CD14-positive monocyte (primary cell): Measurements from ENCODE around the gene TUBB4B. TPM values are rescaled to one million over a fixed set of nuclear protein-coding genes. Genes with fewer than 3 reads are reported as not detected.

Experiments used
- DNase-seq, 3 donors: peaks; one replicate each; pipeline ENCODE4 v3.0.0-alpha.2; 2011 to 2022
- H2AFZ ChIP-seq: 2 replicates; pipeline ENCODE4 v1.6.0; 2012; ENCODE audit warnings: mild to moderate bottlenecking, low read depth, low read length, inconsistent platforms; ENCODE audit not compliant: insufficient read depth, poor library complexity, severe bottlenecking
- H3K27ac ChIP-seq, 2 donors: 1 replicate in 1 of 2; 2 replicates in 1 of 2; pipeline ENCODE4 v1.5.1; 2012 to 2013; ENCODE audit warnings: low read length in 2 of 2, control low read depth in 1 of 2, inconsistent platforms in 1 of 2, low read depth in 1 of 2, mild to moderate bottlenecking in 1 of 2
- H3K27me3 ChIP-seq, 2 donors: one replicate each; pipeline versions ENCODE4 v1.6.0 to v1.6.1; 2011 to 2013; ENCODE audit warnings: low read length in 2 of 2; ENCODE audit not compliant: control insufficient read depth in 2 of 2, insufficient read depth in 2 of 2
- H3K36me3 ChIP-seq, 2 donors: replicated peaks in 1 of 2; 1 replicate in 1 of 2; 2 replicates in 1 of 2; pipeline versions ENCODE4 v1.5.1 to v1.6.1; 2012 to 2013; ENCODE audit warnings: low read length in 2 of 2, control low read depth in 1 of 2, inconsistent platforms in 1 of 2, mild to moderate bottlenecking in 1 of 2; ENCODE audit not compliant: insufficient read depth in 2 of 2, control insufficient read depth in 1 of 2
- H3K4me1 ChIP-seq, 2 donors: 1 replicate in 1 of 2; 2 replicates in 1 of 2; pipeline versions ENCODE4 v1.5.1 to v1.6.1; 2012 to 2013; ENCODE audit warnings: low read length in 2 of 2, control low read depth in 1 of 2, inconsistent platforms in 1 of 2, mild to moderate bottlenecking in 1 of 2, moderate library complexity in 1 of 2; ENCODE audit not compliant: insufficient read depth in 2 of 2, control insufficient read depth in 1 of 2
- H3K4me2 ChIP-seq: replicated peaks from 2 replicates; pipeline ENCODE3; 2012; ENCODE audit warnings: low read length, moderate library complexity, mild to moderate bottlenecking; ENCODE audit not compliant: poor library complexity, severe bottlenecking; ENCODE audit errors: extremely low read depth
- H3K4me3 ChIP-seq, 3 experiments: fragments of 200-600 bp in 1 of 3; sonication (generic) in 1 of 3; replicated peaks in 1 of 3; 1 replicate in 2 of 3; 2 replicates in 1 of 3; pipeline ENCODE4 v1.5.1; 2011 to 2013; ENCODE audit warnings: low read length in 3 of 3, mild to moderate bottlenecking in 3 of 3, control low read depth in 2 of 3, low read depth in 2 of 3, inconsistent platforms in 1 of 3, moderate library complexity in 1 of 3
- H3K79me2 ChIP-seq: 2 replicates; pipeline ENCODE4 v1.6.0; 2012; ENCODE audit warnings: mild to moderate bottlenecking, control low read depth, inconsistent platforms, low read length, moderate library complexity; ENCODE audit not compliant: insufficient read depth
- H3K9ac ChIP-seq: 2 replicates; pipeline ENCODE4 v1.6.0; 2017; ENCODE audit warnings: low read length, mild to moderate bottlenecking; ENCODE audit not compliant: insufficient read depth, poor library complexity, severe bottlenecking
- H3K9me3 ChIP-seq, 2 donors: replicated peaks in 1 of 2; 1 replicate in 1 of 2; 2 replicates in 1 of 2; pipeline versions ENCODE4 v1.5.1 to v1.6.1; 2012 to 2013; ENCODE audit warnings: low read length in 2 of 2, control low read depth in 1 of 2; ENCODE audit not compliant: control insufficient read depth in 1 of 2, insufficient read depth in 1 of 2
- H4K20me1 ChIP-seq: 2 replicates; pipeline ENCODE4 v1.6.0; 2012; ENCODE audit warnings: mild to moderate bottlenecking, low read length, control low read depth, moderate library complexity; ENCODE audit not compliant: insufficient read depth
- H3K27ac Mint-ChIP-seq, 7 donors: one replicate each; pipeline ENCODE4 v1.8.0; 2020; ENCODE audit warnings: mild to moderate bottlenecking in 7 of 7, mixed read lengths in 7 of 7, moderate library complexity in 6 of 7, inconsistent platforms in 2 of 7
- H3K27me3 Mint-ChIP-seq, 3 donors: one replicate each; pipeline ENCODE4 v1.8.0; 2021 to 2022; ENCODE audit warnings: low read depth in 3 of 3, mild to moderate bottlenecking in 3 of 3, mixed read lengths in 3 of 3, moderate library complexity in 3 of 3, inconsistent platforms in 1 of 3
- H3K36me3 Mint-ChIP-seq, 2 donors: one replicate each; pipeline ENCODE4 v1.8.0; 2020; ENCODE audit warnings: mixed read lengths in 2 of 2, inconsistent platforms in 1 of 2, mild to moderate bottlenecking in 1 of 2
- H3K4me1 Mint-ChIP-seq: one replicate; pipeline ENCODE4 v1.8.0; 2020; ENCODE audit warnings: mild to moderate bottlenecking, mixed read lengths
- H3K4me3 Mint-ChIP-seq, 2 donors: one replicate each; pipeline ENCODE4 v1.8.0; 2020; ENCODE audit warnings: mild to moderate bottlenecking in 2 of 2, mixed read lengths in 2 of 2, moderate library complexity in 1 of 2
- H3K9me3 Mint-ChIP-seq, 7 donors: one replicate each; pipeline ENCODE4 v1.8.0; 2020 to 2022; ENCODE audit warnings: mixed read lengths in 7 of 7, mild to moderate bottlenecking in 6 of 7, moderate library complexity in 6 of 7, inconsistent platforms in 2 of 7
- CTCF ChIP-seq: fragments of 200-600 bp; IDR thresholded peaks from one replicate; pipeline ENCODE4 v1.8.0; 2022; ENCODE audit warnings: antibody characterized with exemption, mild to moderate bottlenecking
- WGBS: methylation state at CpG from one replicate; pipeline ENCODE4 v1.1.5; 2013; ENCODE audit warnings: missing lambda C conversion rate; ENCODE audit not compliant: insufficient coverage; 5-methylcytosine and 5-hydroxymethylcytosine counted together
- intact Hi-C, 2 donors: fragments of 100-400 bp; cut with micrococcal nuclease; formaldehyde crosslinking; loops; one replicate each; pipeline versions ENCODE4 v1.15.0 to v1.15.1; 2023
- polyA plus RNA-seq, 3 donors: library from polyadenylated mRNA; depleted of rRNA in 1 of 3; unstranded in 2 of 3; stranded (reverse) in 1 of 3; fragments of 300-500 nt in 2 of 3; fragments of >200 nt in 1 of 3; fragmentation: Illumina TruSeq in 2 of 3; gene quantifications; 1 replicate in 2 of 3; 2 replicates in 1 of 3; pipeline ENCODE4 v1.2.3, GENCODE V29; 2012 to 2021

TUBB4B gene
- polyA plus RNA-seq, 3 donors: 58.1 to 284 (median 70.8) TPM

DNA sequence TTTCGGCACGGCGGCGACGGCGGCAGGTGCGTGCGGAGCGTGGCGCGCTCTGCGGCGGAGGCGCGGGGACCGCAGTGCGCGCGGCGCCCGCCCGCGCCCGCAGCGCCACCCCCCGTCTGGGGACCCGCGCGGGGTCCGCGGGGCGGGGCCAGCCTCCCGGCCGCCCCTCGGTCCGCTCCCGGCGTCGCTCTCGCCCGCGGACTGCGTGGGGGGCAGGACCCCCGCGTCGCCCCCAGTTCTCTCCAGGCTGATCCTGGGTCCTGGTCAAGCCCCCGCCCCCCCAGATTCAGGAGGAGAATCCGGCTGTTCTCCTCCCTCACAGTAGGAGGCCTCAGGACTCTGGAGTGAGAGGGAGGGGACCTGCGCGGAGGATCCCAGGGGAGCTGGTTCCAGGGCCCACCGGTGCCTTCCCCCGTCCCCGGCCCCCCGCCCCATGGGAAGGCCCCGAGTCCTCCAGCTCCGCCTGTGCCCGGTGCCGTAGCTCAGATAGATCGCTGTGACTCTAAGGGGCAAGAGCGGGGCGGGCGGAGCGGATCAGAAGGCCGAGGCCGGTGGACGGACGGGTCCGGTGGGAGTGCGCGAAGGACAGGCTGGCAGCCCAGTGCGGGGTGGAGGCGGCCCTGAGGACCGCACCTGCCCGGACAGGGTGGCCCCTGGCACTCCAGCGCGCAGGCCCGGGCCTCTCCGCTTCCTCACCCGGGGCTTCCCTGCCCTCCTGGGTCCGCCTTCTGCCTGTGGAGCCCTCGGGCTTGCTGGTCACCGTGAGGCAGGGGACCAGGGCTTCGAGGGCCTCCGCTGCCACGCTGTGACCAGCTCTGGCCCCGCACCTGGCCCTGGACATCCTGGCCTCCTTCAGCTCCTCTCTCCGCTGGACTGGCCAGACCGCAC lies 18.7 kb upstream of the TUBB4B start, which contains the start of gene RNF208:
RNF208 (minus strand) TSS at position 51 of the 888 bp plus-strand sequence. CDS start 1,028 bp downstream, outside the sequence.
- H3K27me3 ChIP-seq: peaks cover 0 to 19% of the 10 kb centered on the region in 2 donors
- H3K79me2 ChIP-seq: no peaks in the 10 kb centered on the region
- no peak for TF ChIP-seq CTCF
- peak within 1 kb of the TSS; percentile 100 for H3K4me2 ChIP-seq
- H2AFZ ChIP-seq: peak within 1 kb of the TSS; percentile 82
- Mint-ChIP-seq H3K36me3 (no peaks in the 10 kb centered on the region), H3K27ac (peak within 1 kb of the TSS; percentile 68 to 90 (median 82)), H3K27me3 (peaks cover 6 to 31% (median 13%) of the 10 kb centered on the region in 3 donors), H3K4me3 (peak within 1 kb of the TSS; percentile 90 to 93), H3K9me3 (no peaks in the 10 kb centered on the region), H3K4me1 (peaks cover 23% of the 10 kb centered on the region)
- H3K4me3 ChIP-seq: peak within 1 kb of the TSS; percentile 38 to 92 (median 70)
- peak in 1 of 3 donors; percentile 47 for DNase-seq
- H4K20me1 ChIP-seq: no peaks in the 10 kb centered on the region
- H3K27ac ChIP-seq: peak within 1 kb of the TSS; percentile 49 to 90
- peaks cover 33 to 45% of the 10 kb centered on the region in 2 donors for H3K4me1 ChIP-seq
- H3K9me3 ChIP-seq: no peaks in the 10 kb centered on the region
- peak within 1 kb of the TSS; percentile 91 for H3K9ac ChIP-seq
- intact Hi-C loops: loop anchor here (1.0 to 5.0 kb wide), 5 partner anchors 17 to 95 kb away; partner anchors contain the start of genes TPRN (in 2 of the 2), ANAPC2 (in 1 of the 2), NDOR1 (in 1 of the 2) and SSNA1 (in 1 of the 2)
- WGBS: 1% methylated on average over 86 of the region's 88 CpGs
- H3K36me3 ChIP-seq: no peaks in the 10 kb centered on the region
